HG02885 (cell line): ENCODE data around the gene SULT1C3.

ENCODE experiments used
- ATAC-seq: cut with Tn5 transposase; IDR thresholded peaks from one replicate; pipeline ENCODE4 v1.9.1; 2021; ENCODE audit warnings: mild to moderate bottlenecking; ENCODE audit not compliant: unreplicated experiment, poor library complexity

The SULT1C3 gene

GRCh38 chr2:108239786-108240185 lies at the start of gene SULT1C3:
Gene SULT1C3, plus strand, starts transcription at chr2:108239968. Its CDS starts 7,227 bp downstream, at chr2:108247195.
- no peak for ATAC-seq

- ATAC-seq, result no peak
These were observed 46.5 kb upstream of the SULT1C3 start for GRCh38 chr2:108193251-108193650.

- ATAC-seq, result no peak
These were observed 45.2 kb upstream of the SULT1C3 start for GRCh38 chr2:108194409-108195132.

GRCh38 chr2:108195133-108195439 lies 44.7 kb upstream of the SULT1C3 start:
- no peak for ATAC-seq

GRCh38 chr2:108199726-108200125 lies 40.0 kb upstream of the SULT1C3 start:
- no peak for ATAC-seq

GRCh38 chr2:108200569-108200968 lies 39.2 kb upstream of the SULT1C3 start:
- no peak for ATAC-seq

GRCh38 chr2:108212671-108213070 lies 27.1 kb upstream of the SULT1C3 start:
- no peak for ATAC-seq

GRCh38 chr2:108215794-108216211 lies 24.0 kb upstream of the SULT1C3 start:
- ATAC-seq, result no peak

GRCh38 chr2:108217211-108217610 lies 22.6 kb upstream of the SULT1C3 start:
- ATAC-seq, result no peak

GRCh38 chr2:108219688-108220087 lies 20.1 kb upstream of the SULT1C3 start:
- no peak for ATAC-seq

- ATAC-seq, result no peak
These were observed 19.6 kb upstream of the SULT1C3 start for GRCh38 chr2:108220191-108220590.

GRCh38 chr2:108220942-108221541 lies 18.7 kb upstream of the SULT1C3 start:
- no peak for ATAC-seq

- no peak for ATAC-seq
These were observed 17.5 kb upstream of the SULT1C3 start for GRCh38 chr2:108222261-108222660.

GRCh38 chr2:108223573-108223972 lies 16.2 kb upstream of the SULT1C3 start:
- ATAC-seq, result no peak

- ATAC-seq, result no peak
These were observed 15.7 kb upstream of the SULT1C3 start for GRCh38 chr2:108224022-108224421.

GRCh38 chr2:108226564-108226963 lies 13.2 kb upstream of the SULT1C3 start:
- ATAC-seq, result no peak

GRCh38 chr2:108228006-108228405 lies 11.8 kb upstream of the SULT1C3 start:
- ATAC-seq, result no peak

GRCh38 chr2:108228537-108228936 lies 11.2 kb upstream of the SULT1C3 start:
- ATAC-seq, result no peak

GRCh38 chr2:108229875-108230274 lies 9.9 kb upstream of the SULT1C3 start:
- no peak for ATAC-seq

GRCh38 chr2:108235577-108235976 lies 4.2 kb upstream of the SULT1C3 start:
- no peak for ATAC-seq

- ATAC-seq, result no peak
These were observed 3.0 kb upstream of the SULT1C3 start for GRCh38 chr2:108236676-108237335.

- no peak for ATAC-seq
These were observed 1.2 kb downstream of the SULT1C3 start for GRCh38 chr2:108240966-108241365.
